Natural killer cell (primary cell): Measurements from ENCODE around the gene PMM2. TPM values are rescaled to one million over a fixed set of nuclear protein-coding genes. Genes with fewer than 3 reads are reported as not detected.

Source experiments
- ATAC-seq, 3 donors: fragments of 150-1000 bp in 2 of 3; fragments of 200-7000 bp in 1 of 3; cut with Tn5 transposase; 1 replicate in 1 of 3; 2 replicates in 2 of 3; pipeline ENCODE4 v1.10.0; 2021; ENCODE audit warnings: mild to moderate bottlenecking in 2 of 3, moderate library complexity in 2 of 3
- DNase-seq, 2 donors: peaks; one replicate each; pipeline versions ENCODE4 v3.0.0 to v3.0.0-alpha.2; 2013 to 2021; ENCODE audit warnings: mixed read lengths in 1 of 2
- H3K27ac ChIP-seq: one replicate; pipeline ENCODE4 v1.5.1; 2013; ENCODE audit warnings: mild to moderate bottlenecking, low read length
- H3K27me3 ChIP-seq: one replicate; pipeline ENCODE4 v1.6.1; 2013; ENCODE audit warnings: low read length; ENCODE audit not compliant: control insufficient read depth, insufficient read depth
- H3K36me3 ChIP-seq: one replicate; pipeline ENCODE4 v1.6.1; 2013; ENCODE audit warnings: low read length; ENCODE audit not compliant: control insufficient read depth, insufficient read depth
- H3K4me1 ChIP-seq: one replicate; pipeline ENCODE4 v1.6.1; 2013; ENCODE audit warnings: low read length; ENCODE audit not compliant: control insufficient read depth, insufficient read depth
- H3K4me3 ChIP-seq: one replicate; pipeline ENCODE4 v1.5.1; 2013; ENCODE audit warnings: low read length
- H3K9me3 ChIP-seq: one replicate; pipeline ENCODE4 v1.6.1; 2013; ENCODE audit warnings: low read length; ENCODE audit not compliant: control insufficient read depth, insufficient read depth
- H3K27ac Mint-ChIP-seq, 2 donors: one replicate each; pipeline ENCODE4 v1.8.0; 2022; ENCODE audit warnings: mild to moderate bottlenecking in 2 of 2, mixed read lengths in 2 of 2, moderate library complexity in 1 of 2
- H3K27me3 Mint-ChIP-seq, 2 donors: one replicate each; pipeline ENCODE4 v1.8.0; 2022; ENCODE audit warnings: low read depth in 2 of 2, mixed read lengths in 2 of 2
- H3K36me3 Mint-ChIP-seq: one replicate; pipeline ENCODE4 v1.8.0; 2022; ENCODE audit warnings: mixed read lengths
- H3K4me1 Mint-ChIP-seq, 2 donors: one replicate each; pipeline ENCODE4 v1.8.0; 2022; ENCODE audit warnings: mixed read lengths in 2 of 2
- H3K4me3 Mint-ChIP-seq: one replicate; pipeline ENCODE4 v1.8.0; 2022; ENCODE audit warnings: mild to moderate bottlenecking, moderate library complexity, mixed read lengths
- H3K9me3 Mint-ChIP-seq, 2 donors: one replicate each; pipeline ENCODE4 v1.8.0; 2022; ENCODE audit warnings: mixed read lengths in 2 of 2
- WGBS: methylation state at CpG from one replicate; pipeline ENCODE4 v1.1.7; 2013; ENCODE audit warnings: missing lambda C conversion rate; ENCODE audit not compliant: insufficient coverage; 5-methylcytosine and 5-hydroxymethylcytosine counted together
- intact Hi-C: fragments of 100-400 bp; cut with micrococcal nuclease; formaldehyde crosslinking; loops from one replicate; pipeline ENCODE4 v1.14.2; 2022
- total RNA-seq, 4 donors: library from RNA; stranded (reverse); fragments of 120-200 nt in 1 of 4; gene quantifications; one replicate each; pipeline versions ENCODE4 v1.2.3 to v1.2.4, GENCODE V29; 2013 to 2022
- TF ChIP-seq, protein P1 (sequence below): fragments of 200-600 bp; IDR thresholded peaks from one replicate; pipeline ENCODE4 v1.8.0; 2022; ENCODE audit warnings: antibody characterized with exemption

The PMM2 gene
- total RNA-seq, 3 donors from 2014 or later (not counting 1 experiment from before 2014, with no cell fraction given) = 33.4 to 37.6 (median 36.4) TPM

GRCh38 chr16:8853150-8853549 is 55.5 kb downstream of the PMM2 start:
- no peak for DNase-seq
- Histone ChIP-seq H3K27ac (no peak overlapping the region), H3K9me3 (no peaks in the 10 kb centered on the region), H3K4me1 (peaks cover 6% of the 10 kb centered on the region), H3K27me3 (no peaks in the 10 kb centered on the region), H3K36me3 (peaks cover 41% of the 10 kb centered on the region), H3K4me3 (no peak overlapping the region)
- WGBS = 94% methylated on average over 7 of the region's 7 CpGs
- TF ChIP-seq, protein P1, sequence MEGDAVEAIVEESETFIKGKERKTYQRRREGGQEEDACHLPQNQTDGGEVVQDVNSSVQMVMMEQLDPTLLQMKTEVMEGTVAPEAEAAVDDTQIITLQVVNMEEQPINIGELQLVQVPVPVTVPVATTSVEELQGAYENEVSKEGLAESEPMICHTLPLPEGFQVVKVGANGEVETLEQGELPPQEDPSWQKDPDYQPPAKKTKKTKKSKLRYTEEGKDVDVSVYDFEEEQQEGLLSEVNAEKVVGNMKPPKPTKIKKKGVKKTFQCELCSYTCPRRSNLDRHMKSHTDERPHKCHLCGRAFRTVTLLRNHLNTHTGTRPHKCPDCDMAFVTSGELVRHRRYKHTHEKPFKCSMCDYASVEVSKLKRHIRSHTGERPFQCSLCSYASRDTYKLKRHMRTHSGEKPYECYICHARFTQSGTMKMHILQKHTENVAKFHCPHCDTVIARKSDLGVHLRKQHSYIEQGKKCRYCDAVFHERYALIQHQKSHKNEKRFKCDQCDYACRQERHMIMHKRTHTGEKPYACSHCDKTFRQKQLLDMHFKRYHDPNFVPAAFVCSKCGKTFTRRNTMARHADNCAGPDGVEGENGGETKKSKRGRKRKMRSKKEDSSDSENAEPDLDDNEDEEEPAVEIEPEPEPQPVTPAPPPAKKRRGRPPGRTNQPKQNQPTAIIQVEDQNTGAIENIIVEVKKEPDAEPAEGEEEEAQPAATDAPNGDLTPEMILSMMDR = no peak
- no peaks in the 10 kb centered on the region for H3K9me3 Mint-ChIP-seq
- intact Hi-C loops = no loop called here
- H3K36me3 Mint-ChIP-seq = no peaks in the 10 kb centered on the region
- no peak for ATAC-seq
- no peak overlapping the region for H3K4me3 Mint-ChIP-seq
- H3K27me3 Mint-ChIP-seq = no peaks in the 10 kb centered on the region
- peak overlapping the region in 1 of 2 donors; percentile 53 for H3K27ac Mint-ChIP-seq
- peaks cover 23 to 34% of the 10 kb centered on the region in 2 donors for H3K4me1 Mint-ChIP-seq

DNA sequence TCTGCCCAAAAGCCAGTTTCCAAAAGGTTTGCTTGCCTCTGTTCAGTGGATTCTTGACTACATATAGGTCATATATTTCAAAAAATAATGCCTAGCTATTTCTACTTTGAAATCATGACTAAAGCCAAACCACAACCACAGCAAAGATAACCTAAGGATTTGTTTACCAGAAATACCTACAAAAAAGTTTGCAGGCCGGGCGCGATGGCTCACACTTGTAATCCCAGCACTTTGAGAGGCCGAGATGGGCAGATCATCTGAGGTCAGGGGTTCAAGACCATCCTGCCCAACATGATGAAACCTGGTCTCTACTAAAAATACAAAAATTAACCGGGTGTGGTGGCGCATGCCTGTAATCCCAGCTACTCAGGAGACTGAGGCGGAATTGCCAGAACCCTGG is 56.0 kb downstream of the PMM2 start:
- H3K36me3 ChIP-seq = peaks cover 40% of the 10 kb centered on the region
- intact Hi-C loops = no loop called here
- no peaks in the 10 kb centered on the region for H3K9me3 Mint-ChIP-seq
- 70% methylated on average over 7 of the region's 7 CpGs for WGBS
- H3K36me3 Mint-ChIP-seq = no peaks in the 10 kb centered on the region
- no peak for ATAC-seq
- no peaks in the 10 kb centered on the region for H3K9me3 ChIP-seq
- no peak overlapping the region for H3K4me3 ChIP-seq
- peak overlapping the region in 1 of 2 donors; percentile 53 for H3K27ac Mint-ChIP-seq
- no peaks in the 10 kb centered on the region for H3K27me3 ChIP-seq
- H3K4me1 ChIP-seq = peaks cover 6% of the 10 kb centered on the region
- TF ChIP-seq, protein P1 = no peak
- no peak overlapping the region for H3K4me3 Mint-ChIP-seq
- no peaks in the 10 kb centered on the region for H3K27me3 Mint-ChIP-seq
- peaks cover 23 to 35% of the 10 kb centered on the region in 2 donors for H3K4me1 Mint-ChIP-seq
- H3K27ac ChIP-seq = no peak overlapping the region
- no peak for DNase-seq

GRCh38 chr16:8854298-8854948 is 56.8 kb downstream of the PMM2 start:
- no peaks in the 10 kb centered on the region for H3K36me3 Mint-ChIP-seq

More at GRCh38 chr16:8854298-8854948, 56.8 kb downstream of the PMM2 start:
- no peaks in the 10 kb centered on the region for H3K9me3 ChIP-seq
- no peak overlapping the region for H3K27ac ChIP-seq
- Mint-ChIP-seq H3K4me1 (peaks cover 23 to 35% of the 10 kb centered on the region in 2 donors), H3K9me3 (no peaks in the 10 kb centered on the region), H3K27ac (peak overlapping the region in 1 of 2 donors; percentile 58), H3K27me3 (no peaks in the 10 kb centered on the region), H3K4me3 (no peak overlapping the region)
- H3K4me3 ChIP-seq = no peak overlapping the region
- TF ChIP-seq, protein P1 = no peak
- DNase-seq (no peak), ATAC-seq (no peak)
- peaks cover 6% of the 10 kb centered on the region for H3K4me1 ChIP-seq
- no peaks in the 10 kb centered on the region for H3K27me3 ChIP-seq
- H3K36me3 ChIP-seq = peaks cover 40% of the 10 kb centered on the region
- WGBS = 91% methylated on average over 7 of the region's 9 CpGs
- intact Hi-C loops = no loop called here
